GM23338 (cell line): ENCODE measurements around the gene TM9SF2. TPM values are rescaled to one million over a fixed set of nuclear protein-coding genes. Genes with fewer than 3 reads are reported as not detected.

Experiments used
- ATAC-seq: fragments of 200-7000 bp; cut with Tn5 transposase; 3 replicates; pipeline ENCODE4 v1.9.1; 2020
- DNase-seq: peaks from one replicate; pipeline ENCODE4 v3.0.0-alpha.2; 2015; ENCODE audit warnings: low spot score
- H2AFZ ChIP-seq: fragments of 200-600 bp; sonication (generic); 2 replicates; pipeline ENCODE4 v1.8.0; 2016; ENCODE audit warnings: antibody characterized with exemption, mild to moderate bottlenecking, moderate library complexity
- H3F3A ChIP-seq: fragments of 200-600 bp; sonication (generic); replicated peaks from 2 replicates; pipeline ENCODE4 v1.8.0; 2017; ENCODE audit warnings: antibody characterized with exemption, mixed run types, low read depth
- H3K27ac ChIP-seq: fragments of 200-600 bp; sonication (generic); 2 replicates; pipeline ENCODE4 v1.6.1; 2016; ENCODE audit warnings: low read depth
- H3K27me3 ChIP-seq: fragments of 200-600 bp; sonication (generic); 2 replicates; pipeline ENCODE4 v1.8.0; 2016; ENCODE audit warnings: mild to moderate bottlenecking, mixed run types, moderate library complexity; ENCODE audit not compliant: insufficient read depth
- H3K36me3 ChIP-seq: fragments of 200-600 bp; sonication (generic); 2 replicates; pipeline ENCODE4 v1.8.0; 2016; ENCODE audit warnings: mild to moderate bottlenecking; ENCODE audit not compliant: insufficient read depth
- H3K4me1 ChIP-seq: fragments of 200-600 bp; sonication (generic); 2 replicates; pipeline ENCODE4 v1.8.0; 2016; ENCODE audit warnings: mild to moderate bottlenecking, moderate library complexity; ENCODE audit not compliant: insufficient read depth
- H3K4me2 ChIP-seq: fragments of 200-600 bp; sonication (generic); 2 replicates; pipeline ENCODE4 v1.7.1; 2017; ENCODE audit warnings: mixed run types
- H3K4me3 ChIP-seq: fragments of 200-600 bp; sonication (generic); 2 replicates; pipeline ENCODE4 v1.6.1; 2016; ENCODE audit warnings: mixed run types
- H3K79me2 ChIP-seq: fragments of 200-600 bp; sonication (generic); replicated peaks from 2 replicates; pipeline ENCODE4 v1.8.0; 2017; ENCODE audit warnings: mild to moderate bottlenecking; ENCODE audit not compliant: insufficient read depth
- H3K9me2 ChIP-seq: fragments of 200-600 bp; sonication (generic); 2 replicates; pipeline ENCODE4 v1.8.0; 2017; ENCODE audit not compliant: insufficient read depth
- H4K20me1 ChIP-seq: fragments of 200-600 bp; sonication (generic); replicated peaks from 2 replicates; pipeline ENCODE4 v1.8.0; 2017; ENCODE audit warnings: mild to moderate bottlenecking; ENCODE audit not compliant: insufficient read depth
- H3K27ac Mint-ChIP-seq: 2 replicates; pipeline ENCODE4 v1.8.0; 2020; ENCODE audit warnings: inconsistent platforms, mild to moderate bottlenecking, moderate library complexity, mixed read lengths
- H3K27me3 Mint-ChIP-seq: 3 replicates; pipeline ENCODE4 v1.8.0; 2022; ENCODE audit warnings: low read depth, mild to moderate bottlenecking, moderate library complexity, mixed read lengths, inconsistent platforms; ENCODE audit not compliant: insufficient read depth, poor library complexity
- H3K36me3 Mint-ChIP-seq: 3 replicates; pipeline ENCODE4 v1.8.0; 2021; ENCODE audit warnings: low read depth, mild to moderate bottlenecking, inconsistent platforms, moderate library complexity, mixed read lengths
- H3K4me1 Mint-ChIP-seq: 3 replicates; pipeline ENCODE4 v1.8.0; 2020; ENCODE audit warnings: mild to moderate bottlenecking, inconsistent platforms, mixed read lengths
- H3K4me3 Mint-ChIP-seq: 3 replicates; pipeline ENCODE4 v1.8.0; 2021; ENCODE audit warnings: moderate library complexity, mild to moderate bottlenecking, inconsistent platforms, mixed read lengths
- H3K9me3 Mint-ChIP-seq: 3 replicates; pipeline ENCODE4 v1.8.0; 2020; ENCODE audit warnings: moderate library complexity, mild to moderate bottlenecking, inconsistent platforms, mixed read lengths
- CREB1 ChIP-seq: fragments of 250-450 bp; sonication (Bioruptor Pico); IDR thresholded peaks from 2 replicates; pipeline ENCODE4 v1.5.0; 2020; ENCODE audit warnings: low read depth, mild to moderate bottlenecking, moderate library complexity
- CTCF ChIP-seq, 2 experiments: fragments of 200-600 bp in 1 of 2; sonication (generic) in 1 of 2; conservative IDR thresholded peaks; 2 replicates each; pipeline versions ENCODE4 v1.5.1 to v1.6.1; 2016 to 2017; ENCODE audit warnings: antibody characterized with exemption in 2 of 2, low read depth in 2 of 2, mild to moderate bottlenecking in 2 of 2, moderate library complexity in 1 of 2
- EZH2phosphoT487 ChIP-seq: fragments of 200-600 bp; sonication (generic); IDR thresholded peaks from one replicate; pipeline ENCODE4 v1.8.1; 2018; ENCODE audit warnings: antibody characterized with exemption; ENCODE audit not compliant: unreplicated experiment
- JUNB ChIP-seq: IDR thresholded peaks from one replicate; pipeline ENCODE4 v1.6.1; 2016; ENCODE audit warnings: antibody characterized with exemption; ENCODE audit not compliant: unreplicated experiment
- NANOG ChIP-seq: IDR thresholded peaks from 2 replicates; pipeline ENCODE4 v1.6.1; 2016; ENCODE audit warnings: antibody characterized with exemption, borderline replicate concordance
- POLR2AphosphoS5 ChIP-seq: IDR thresholded peaks from 2 replicates; pipeline ENCODE4 v1.6.1; 2016; ENCODE audit warnings: antibody characterized with exemption, low read depth
- REST ChIP-seq: IDR thresholded peaks from one replicate; pipeline ENCODE4 v1.6.1; 2018; ENCODE audit warnings: antibody characterized with exemption; ENCODE audit not compliant: unreplicated experiment
- STAT1 ChIP-seq: IDR thresholded peaks from one replicate; pipeline ENCODE4 v1.6.1; 2016; ENCODE audit warnings: antibody characterized with exemption; ENCODE audit not compliant: unreplicated experiment
- ZNF462 ChIP-seq: fragments of 250-450 bp; sonication (Bioruptor Pico); IDR thresholded peaks from 2 replicates; pipeline ENCODE4 v1.5.0; 2020; ENCODE audit warnings: mild to moderate bottlenecking, moderate library complexity
- polyA plus RNA-seq: library from polyadenylated mRNA; unstranded; fragments of >200 nt; fragmentation: Nextera tagmentation; extraction: Ambion mirVana; gene quantifications from 2 replicates; pipeline ENCODE4 v1.2.1, GENCODE V29; 2016
- total RNA-seq: library from RNA; depleted of rRNA; stranded (reverse); fragments of >200 nt; shearing (Covaris generic); gene quantifications from 2 replicates; pipeline ENCODE4 v1.2.3, GENCODE V29; 2014

TM9SF2 gene
- total and polyA plus RNA-seq, 2 experiments from 2014 or later: 50.5 to 115 TPM

GRCh38 chr13:99553033-99553432 is 51.8 kb downstream of the TM9SF2 start (continued):
- TF ChIP-seq ZNF462 (CRISPR knock-in tag) (no peak), STAT1 (no peak), CREB1 (CRISPR knock-in tag) (no peak)

GRCh38 chr13:99555149-99555548 is 53.9 kb downstream of the TM9SF2 start:
- 0 out of 2 replicates have a peak, but pooled peaks cover under 1% of the 10 kb centered on the region for H3F3A ChIP-seq
- no peak overlapping the region for H3K27ac ChIP-seq
- H2AFZ ChIP-seq: no peak overlapping the region
- DNase-seq: no peak
- Mint-ChIP-seq H3K27me3 (peaks cover 3% of the 10 kb centered on the region), H3K27ac (no peak overlapping the region), H3K4me3 (no peak overlapping the region), H3K36me3 (peaks cover 30% of the 10 kb centered on the region), H3K9me3 (no peaks in the 10 kb centered on the region; the same call in 2 of the 3 replicates), H3K4me1 (no peaks in the 10 kb centered on the region; the same call in 2 of the 3 replicates)
- no peak for ATAC-seq
- H3K79me2 ChIP-seq: peaks cover 6% of the 10 kb centered on the region; the same call in 1 of the 2 replicates
- H3K9me2 ChIP-seq: no peaks in the 10 kb centered on the region
- H3K27me3 ChIP-seq: no peaks in the 10 kb centered on the region
- H3K4me1 ChIP-seq: no peaks in the 10 kb centered on the region
- no peak overlapping the region for H3K4me3 ChIP-seq
- no peaks in the 10 kb centered on the region; the same call in 1 of the 2 replicates for H3K36me3 ChIP-seq
- no peaks in the 10 kb centered on the region for H4K20me1 ChIP-seq
- H3K4me2 ChIP-seq: no peak overlapping the region
- TF ChIP-seq NANOG (no peak), JUNB (no peak), CREB1 (CRISPR knock-in tag) (no peak), CTCF (conservative IDR thresholded peaks at IDR 0.05; ENCODE audit: low read depth in 2 of 2) (no peak), EZH2phosphoT487 (no peak), STAT1 (no peak), POLR2AphosphoS5 (no peak), REST (no peak)
